ENCODE results near the gene WDHD1. TPM values are rescaled to one million over a fixed set of nuclear protein-coding genes. Genes with fewer than 3 reads are reported as not detected.

The WDHD1 gene
- polyA plus RNA-seq, 1 donor (not counting 4 experiments of a cell fraction or from before 2014, with no cell fraction given): 13.0 TPM

- dilution Hi-C loops (cut with MboI; ENCODE audit: extremely low pct_ligation_motif_present, low sequenced_read_pairs): no loop called here
- H3K4me3 ChIP-seq (ENCODE audit: control insufficient read depth in 2 of 3, extremely low read depth in 1 of 3, insufficient read depth in 2 of 3, low read depth in 1 of 3, low read length in 3 of 3): no peak overlapping the region
- H3K36me3 ChIP-seq (ENCODE audit: control insufficient read depth in 2 of 2, extremely low read depth in 1 of 2, insufficient read depth in 2 of 2, low read length in 2 of 2): no peaks in the 10 kb centered on the region
- TF ChIP-seq EZH2 (IDR thresholded peaks at IDR 0.05; ENCODE audit: low read length): no peak
- TF ChIP-seq, protein P1, sequence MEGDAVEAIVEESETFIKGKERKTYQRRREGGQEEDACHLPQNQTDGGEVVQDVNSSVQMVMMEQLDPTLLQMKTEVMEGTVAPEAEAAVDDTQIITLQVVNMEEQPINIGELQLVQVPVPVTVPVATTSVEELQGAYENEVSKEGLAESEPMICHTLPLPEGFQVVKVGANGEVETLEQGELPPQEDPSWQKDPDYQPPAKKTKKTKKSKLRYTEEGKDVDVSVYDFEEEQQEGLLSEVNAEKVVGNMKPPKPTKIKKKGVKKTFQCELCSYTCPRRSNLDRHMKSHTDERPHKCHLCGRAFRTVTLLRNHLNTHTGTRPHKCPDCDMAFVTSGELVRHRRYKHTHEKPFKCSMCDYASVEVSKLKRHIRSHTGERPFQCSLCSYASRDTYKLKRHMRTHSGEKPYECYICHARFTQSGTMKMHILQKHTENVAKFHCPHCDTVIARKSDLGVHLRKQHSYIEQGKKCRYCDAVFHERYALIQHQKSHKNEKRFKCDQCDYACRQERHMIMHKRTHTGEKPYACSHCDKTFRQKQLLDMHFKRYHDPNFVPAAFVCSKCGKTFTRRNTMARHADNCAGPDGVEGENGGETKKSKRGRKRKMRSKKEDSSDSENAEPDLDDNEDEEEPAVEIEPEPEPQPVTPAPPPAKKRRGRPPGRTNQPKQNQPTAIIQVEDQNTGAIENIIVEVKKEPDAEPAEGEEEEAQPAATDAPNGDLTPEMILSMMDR (optimal IDR thresholded peaks at IDR 0.05 in 1 of 3, IDR thresholded peaks at IDR 0.05 in 1 of 3, conservative IDR thresholded peaks at IDR 0.05 in 1 of 3; ENCODE audit: extremely low read depth in 1 of 3, insufficient read depth in 2 of 3, low read length in 3 of 3): no peak
- H3K9ac ChIP-seq (ENCODE audit: control insufficient read depth, extremely low read depth, insufficient read depth, low read length): no peak overlapping the region
- no peaks in the 10 kb centered on the region for H3K27me3 ChIP-seq (ENCODE audit: control insufficient read depth, extremely low read depth, insufficient read depth, low read length)
- DNase-seq (ENCODE audit: low read depth, low spot score): no peak
- H3K9me1 ChIP-seq (ENCODE audit: control insufficient read depth, extremely low read depth, insufficient read depth, low read length): no peaks in the 10 kb centered on the region
- H3K27ac ChIP-seq (ENCODE audit: control insufficient read depth, insufficient read depth, low read length): no peak overlapping the region
- H3K4me1 ChIP-seq (ENCODE audit: control insufficient read depth, extremely low read depth, insufficient read depth, low read length): peaks cover under 1% of the 10 kb centered on the region
- H3K9me3 ChIP-seq (ENCODE audit: control insufficient read depth, low read depth, low read length): no peaks in the 10 kb centered on the region
- FAIRE-seq: no peak
- no peaks in the 10 kb centered on the region for H4K20me1 ChIP-seq (ENCODE audit: control insufficient read depth, extremely low read depth, insufficient read depth, low read length)
- H2AFZ ChIP-seq (ENCODE audit: control insufficient read depth, low read length): no peak overlapping the region
- H3K79me2 ChIP-seq (ENCODE audit: control insufficient read depth, insufficient read depth, low read length): no peaks in the 10 kb centered on the region
- H3K4me2 ChIP-seq (ENCODE audit: control insufficient read depth, extremely low read depth, insufficient read depth, low read depth, low read length): no peak overlapping the region
Measured at GRCh38 chr14:54908190-54908589, 118.7 kb downstream of the WDHD1 start.

DNA sequence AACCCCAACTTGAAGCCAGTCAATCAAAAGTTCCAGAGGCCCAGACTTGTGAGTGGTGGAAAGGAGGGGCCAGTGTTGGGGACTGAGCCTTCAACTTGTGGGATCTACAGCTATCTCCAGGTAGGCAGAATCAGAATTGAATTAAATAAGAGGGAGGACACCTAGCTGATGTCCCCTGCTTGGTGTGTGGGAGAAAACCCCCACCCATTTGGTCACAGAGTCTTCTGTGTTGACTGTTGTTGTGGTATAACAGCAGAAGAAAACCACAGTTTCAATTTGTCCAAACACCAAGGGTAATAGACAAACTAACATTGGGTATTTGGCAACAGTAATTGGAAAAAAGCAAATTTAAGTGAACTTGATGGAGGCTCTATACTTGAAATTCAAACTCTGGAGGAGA is 120.8 kb downstream of the WDHD1 start:
- Histone ChIP-seq H3K27ac (ENCODE audit: control insufficient read depth, insufficient read depth, low read length) (no peak overlapping the region), H3K27me3 (ENCODE audit: control insufficient read depth, extremely low read depth, insufficient read depth, low read length) (no peaks in the 10 kb centered on the region), H2AFZ (ENCODE audit: control insufficient read depth, low read length) (no peak overlapping the region), H3K36me3 (ENCODE audit: control insufficient read depth in 2 of 2, extremely low read depth in 1 of 2, insufficient read depth in 2 of 2, low read length in 2 of 2) (no peaks in the 10 kb centered on the region), H3K4me3 (ENCODE audit: control insufficient read depth in 2 of 3, extremely low read depth in 1 of 3, insufficient read depth in 2 of 3, low read depth in 1 of 3, low read length in 3 of 3) (no peak overlapping the region), H3K9me3 (ENCODE audit: control insufficient read depth, low read depth, low read length) (no peaks in the 10 kb centered on the region), H3K4me2 (ENCODE audit: control insufficient read depth, extremely low read depth, insufficient read depth, low read depth, low read length) (no peak overlapping the region), H3K79me2 (ENCODE audit: control insufficient read depth, insufficient read depth, low read length) (no peaks in the 10 kb centered on the region), H3K9me1 (ENCODE audit: control insufficient read depth, extremely low read depth, insufficient read depth, low read length) (no peaks in the 10 kb centered on the region), H4K20me1 (ENCODE audit: control insufficient read depth, extremely low read depth, insufficient read depth, low read length) (no peaks in the 10 kb centered on the region), H3K4me1 (ENCODE audit: control insufficient read depth, extremely low read depth, insufficient read depth, low read length) (peaks cover 5% of the 10 kb centered on the region), H3K9ac (ENCODE audit: control insufficient read depth, extremely low read depth, insufficient read depth, low read length) (no peak overlapping the region)
- FAIRE-seq: no peak
- TF ChIP-seq EZH2 (IDR thresholded peaks at IDR 0.05; ENCODE audit: low read length): no peak
- TF ChIP-seq, protein P1 (optimal IDR thresholded peaks at IDR 0.05 in 1 of 3, IDR thresholded peaks at IDR 0.05 in 1 of 3, conservative IDR thresholded peaks at IDR 0.05 in 1 of 3; ENCODE audit: extremely low read depth in 1 of 3, insufficient read depth in 2 of 3, low read length in 3 of 3): no peak
- dilution Hi-C loops (cut with MboI; ENCODE audit: extremely low pct_ligation_motif_present, low sequenced_read_pairs): no loop called here
- no peak for DNase-seq (ENCODE audit: low read depth, low spot score)
